Measurements from ENCODE around the gene ECEL1. TPM values are rescaled to one million over a fixed set of nuclear protein-coding genes. Genes with fewer than 3 reads are reported as not detected.

The ECEL1 gene
- total and polyA plus RNA-seq, 2 experiments from 2014 or later: 6.7 to 17.5 TPM

DNA sequence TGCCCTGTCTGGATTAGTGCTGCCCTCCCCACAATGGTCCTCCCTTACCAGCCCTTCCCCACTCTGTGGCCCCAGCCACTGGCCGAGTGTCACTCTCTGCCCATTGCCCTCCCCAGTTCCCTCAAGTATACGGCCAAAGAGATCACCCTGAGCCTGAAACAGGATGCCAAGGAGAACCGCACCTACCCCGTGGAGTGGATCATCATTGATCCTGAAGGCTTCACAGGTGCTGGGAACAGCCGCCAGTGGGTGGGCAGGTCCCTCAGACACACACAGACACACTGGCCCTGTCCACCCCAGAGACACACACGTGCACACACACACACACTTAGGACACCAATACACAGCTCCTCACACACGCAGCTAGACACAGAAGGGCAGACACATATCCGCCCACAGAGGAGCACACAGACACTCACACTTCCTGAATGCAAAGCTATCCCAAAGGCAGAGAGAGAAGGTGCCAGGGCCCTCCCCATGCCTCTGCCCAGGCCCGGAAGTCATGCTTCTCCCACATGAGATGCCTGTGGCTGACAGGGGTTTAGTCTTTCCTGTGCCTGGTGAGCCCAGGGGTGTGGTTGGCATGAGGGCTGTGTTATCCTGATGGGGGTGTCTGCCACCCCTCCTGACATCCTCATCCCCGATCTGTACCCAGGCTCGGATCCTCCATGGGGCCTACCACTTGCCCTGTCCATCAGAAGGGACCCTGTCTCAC, 41.3 kb upstream of the ECEL1 start:
- Mint-ChIP-seq H3K4me3 (no peak overlapping the region), H3K27me3 (ENCODE audit: insufficient read depth, low read depth, poor library complexity) (peaks cover 31% of the 10 kb centered on the region), H3K36me3 (ENCODE audit: low read depth) (no peaks in the 10 kb centered on the region; the same call in 2 of the 3 replicates), H3K4me1 (peaks cover 15% of the 10 kb centered on the region), H3K9me3 (no peaks in the 10 kb centered on the region), H3K27ac (no peak overlapping the region)
- no peaks in the 10 kb centered on the region; the same call in 1 of the 2 replicates for H4K20me1 ChIP-seq (replicated peaks; ENCODE audit: insufficient read depth)
- H3K9me2 ChIP-seq (ENCODE audit: insufficient read depth): no peaks in the 10 kb centered on the region
- H3K36me3 ChIP-seq (ENCODE audit: insufficient read depth): no peaks in the 10 kb centered on the region
- peaks cover 15% of the 10 kb centered on the region for H3K27me3 ChIP-seq (ENCODE audit: insufficient read depth)
- no peaks in the 10 kb centered on the region; the same call in 1 of the 2 replicates for H3K4me1 ChIP-seq (ENCODE audit: insufficient read depth)
- no peak for TF ChIP-seq NANOG (IDR thresholded peaks at IDR 0.05; ENCODE audit: borderline replicate concordance)
- TF ChIP-seq, protein P1, sequence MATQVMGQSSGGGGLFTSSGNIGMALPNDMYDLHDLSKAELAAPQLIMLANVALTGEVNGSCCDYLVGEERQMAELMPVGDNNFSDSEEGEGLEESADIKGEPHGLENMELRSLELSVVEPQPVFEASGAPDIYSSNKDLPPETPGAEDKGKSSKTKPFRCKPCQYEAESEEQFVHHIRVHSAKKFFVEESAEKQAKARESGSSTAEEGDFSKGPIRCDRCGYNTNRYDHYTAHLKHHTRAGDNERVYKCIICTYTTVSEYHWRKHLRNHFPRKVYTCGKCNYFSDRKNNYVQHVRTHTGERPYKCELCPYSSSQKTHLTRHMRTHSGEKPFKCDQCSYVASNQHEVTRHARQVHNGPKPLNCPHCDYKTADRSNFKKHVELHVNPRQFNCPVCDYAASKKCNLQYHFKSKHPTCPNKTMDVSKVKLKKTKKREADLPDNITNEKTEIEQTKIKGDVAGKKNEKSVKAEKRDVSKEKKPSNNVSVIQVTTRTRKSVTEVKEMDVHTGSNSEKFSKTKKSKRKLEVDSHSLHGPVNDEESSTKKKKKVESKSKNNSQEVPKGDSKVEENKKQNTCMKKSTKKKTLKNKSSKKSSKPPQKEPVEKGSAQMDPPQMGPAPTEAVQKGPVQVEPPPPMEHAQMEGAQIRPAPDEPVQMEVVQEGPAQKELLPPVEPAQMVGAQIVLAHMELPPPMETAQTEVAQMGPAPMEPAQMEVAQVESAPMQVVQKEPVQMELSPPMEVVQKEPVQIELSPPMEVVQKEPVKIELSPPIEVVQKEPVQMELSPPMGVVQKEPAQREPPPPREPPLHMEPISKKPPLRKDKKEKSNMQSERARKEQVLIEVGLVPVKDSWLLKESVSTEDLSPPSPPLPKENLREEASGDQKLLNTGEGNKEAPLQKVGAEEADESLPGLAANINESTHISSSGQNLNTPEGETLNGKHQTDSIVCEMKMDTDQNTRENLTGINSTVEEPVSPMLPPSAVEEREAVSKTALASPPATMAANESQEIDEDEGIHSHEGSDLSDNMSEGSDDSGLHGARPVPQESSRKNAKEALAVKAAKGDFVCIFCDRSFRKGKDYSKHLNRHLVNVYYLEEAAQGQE (IDR thresholded peaks at IDR 0.05; ENCODE audit: unreplicated experiment): no peak
- TF ChIP-seq CREB1 (CRISPR knock-in tag; IDR thresholded peaks at IDR 0.05; ENCODE audit: low read depth): no peak
- no peak for TF ChIP-seq EZH2 (IDR thresholded peaks at IDR 0.05; ENCODE audit: low read depth, unreplicated experiment)
- TF ChIP-seq EZH2phosphoT487 (IDR thresholded peaks at IDR 0.05; ENCODE audit: unreplicated experiment): no peak
- TF ChIP-seq, protein P2, sequence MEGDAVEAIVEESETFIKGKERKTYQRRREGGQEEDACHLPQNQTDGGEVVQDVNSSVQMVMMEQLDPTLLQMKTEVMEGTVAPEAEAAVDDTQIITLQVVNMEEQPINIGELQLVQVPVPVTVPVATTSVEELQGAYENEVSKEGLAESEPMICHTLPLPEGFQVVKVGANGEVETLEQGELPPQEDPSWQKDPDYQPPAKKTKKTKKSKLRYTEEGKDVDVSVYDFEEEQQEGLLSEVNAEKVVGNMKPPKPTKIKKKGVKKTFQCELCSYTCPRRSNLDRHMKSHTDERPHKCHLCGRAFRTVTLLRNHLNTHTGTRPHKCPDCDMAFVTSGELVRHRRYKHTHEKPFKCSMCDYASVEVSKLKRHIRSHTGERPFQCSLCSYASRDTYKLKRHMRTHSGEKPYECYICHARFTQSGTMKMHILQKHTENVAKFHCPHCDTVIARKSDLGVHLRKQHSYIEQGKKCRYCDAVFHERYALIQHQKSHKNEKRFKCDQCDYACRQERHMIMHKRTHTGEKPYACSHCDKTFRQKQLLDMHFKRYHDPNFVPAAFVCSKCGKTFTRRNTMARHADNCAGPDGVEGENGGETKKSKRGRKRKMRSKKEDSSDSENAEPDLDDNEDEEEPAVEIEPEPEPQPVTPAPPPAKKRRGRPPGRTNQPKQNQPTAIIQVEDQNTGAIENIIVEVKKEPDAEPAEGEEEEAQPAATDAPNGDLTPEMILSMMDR (conservative IDR thresholded peaks at IDR 0.05; ENCODE audit: low read depth in 2 of 2): no peak
- TF ChIP-seq ZNF114 (CRISPR knock-in tag; IDR thresholded peaks at IDR 0.05): no peak
- TF ChIP-seq POLR2AphosphoS5 (IDR thresholded peaks at IDR 0.05; ENCODE audit: low read depth): no peak
- TF ChIP-seq JUNB (IDR thresholded peaks at IDR 0.05; ENCODE audit: unreplicated experiment): no peak
- no peak for TF ChIP-seq STAT1 (IDR thresholded peaks at IDR 0.05; ENCODE audit: unreplicated experiment)
- no peak for TF ChIP-seq ZNF331 (CRISPR knock-in tag; IDR thresholded peaks at IDR 0.05; ENCODE audit: low read depth)
- TF ChIP-seq, protein P3, sequence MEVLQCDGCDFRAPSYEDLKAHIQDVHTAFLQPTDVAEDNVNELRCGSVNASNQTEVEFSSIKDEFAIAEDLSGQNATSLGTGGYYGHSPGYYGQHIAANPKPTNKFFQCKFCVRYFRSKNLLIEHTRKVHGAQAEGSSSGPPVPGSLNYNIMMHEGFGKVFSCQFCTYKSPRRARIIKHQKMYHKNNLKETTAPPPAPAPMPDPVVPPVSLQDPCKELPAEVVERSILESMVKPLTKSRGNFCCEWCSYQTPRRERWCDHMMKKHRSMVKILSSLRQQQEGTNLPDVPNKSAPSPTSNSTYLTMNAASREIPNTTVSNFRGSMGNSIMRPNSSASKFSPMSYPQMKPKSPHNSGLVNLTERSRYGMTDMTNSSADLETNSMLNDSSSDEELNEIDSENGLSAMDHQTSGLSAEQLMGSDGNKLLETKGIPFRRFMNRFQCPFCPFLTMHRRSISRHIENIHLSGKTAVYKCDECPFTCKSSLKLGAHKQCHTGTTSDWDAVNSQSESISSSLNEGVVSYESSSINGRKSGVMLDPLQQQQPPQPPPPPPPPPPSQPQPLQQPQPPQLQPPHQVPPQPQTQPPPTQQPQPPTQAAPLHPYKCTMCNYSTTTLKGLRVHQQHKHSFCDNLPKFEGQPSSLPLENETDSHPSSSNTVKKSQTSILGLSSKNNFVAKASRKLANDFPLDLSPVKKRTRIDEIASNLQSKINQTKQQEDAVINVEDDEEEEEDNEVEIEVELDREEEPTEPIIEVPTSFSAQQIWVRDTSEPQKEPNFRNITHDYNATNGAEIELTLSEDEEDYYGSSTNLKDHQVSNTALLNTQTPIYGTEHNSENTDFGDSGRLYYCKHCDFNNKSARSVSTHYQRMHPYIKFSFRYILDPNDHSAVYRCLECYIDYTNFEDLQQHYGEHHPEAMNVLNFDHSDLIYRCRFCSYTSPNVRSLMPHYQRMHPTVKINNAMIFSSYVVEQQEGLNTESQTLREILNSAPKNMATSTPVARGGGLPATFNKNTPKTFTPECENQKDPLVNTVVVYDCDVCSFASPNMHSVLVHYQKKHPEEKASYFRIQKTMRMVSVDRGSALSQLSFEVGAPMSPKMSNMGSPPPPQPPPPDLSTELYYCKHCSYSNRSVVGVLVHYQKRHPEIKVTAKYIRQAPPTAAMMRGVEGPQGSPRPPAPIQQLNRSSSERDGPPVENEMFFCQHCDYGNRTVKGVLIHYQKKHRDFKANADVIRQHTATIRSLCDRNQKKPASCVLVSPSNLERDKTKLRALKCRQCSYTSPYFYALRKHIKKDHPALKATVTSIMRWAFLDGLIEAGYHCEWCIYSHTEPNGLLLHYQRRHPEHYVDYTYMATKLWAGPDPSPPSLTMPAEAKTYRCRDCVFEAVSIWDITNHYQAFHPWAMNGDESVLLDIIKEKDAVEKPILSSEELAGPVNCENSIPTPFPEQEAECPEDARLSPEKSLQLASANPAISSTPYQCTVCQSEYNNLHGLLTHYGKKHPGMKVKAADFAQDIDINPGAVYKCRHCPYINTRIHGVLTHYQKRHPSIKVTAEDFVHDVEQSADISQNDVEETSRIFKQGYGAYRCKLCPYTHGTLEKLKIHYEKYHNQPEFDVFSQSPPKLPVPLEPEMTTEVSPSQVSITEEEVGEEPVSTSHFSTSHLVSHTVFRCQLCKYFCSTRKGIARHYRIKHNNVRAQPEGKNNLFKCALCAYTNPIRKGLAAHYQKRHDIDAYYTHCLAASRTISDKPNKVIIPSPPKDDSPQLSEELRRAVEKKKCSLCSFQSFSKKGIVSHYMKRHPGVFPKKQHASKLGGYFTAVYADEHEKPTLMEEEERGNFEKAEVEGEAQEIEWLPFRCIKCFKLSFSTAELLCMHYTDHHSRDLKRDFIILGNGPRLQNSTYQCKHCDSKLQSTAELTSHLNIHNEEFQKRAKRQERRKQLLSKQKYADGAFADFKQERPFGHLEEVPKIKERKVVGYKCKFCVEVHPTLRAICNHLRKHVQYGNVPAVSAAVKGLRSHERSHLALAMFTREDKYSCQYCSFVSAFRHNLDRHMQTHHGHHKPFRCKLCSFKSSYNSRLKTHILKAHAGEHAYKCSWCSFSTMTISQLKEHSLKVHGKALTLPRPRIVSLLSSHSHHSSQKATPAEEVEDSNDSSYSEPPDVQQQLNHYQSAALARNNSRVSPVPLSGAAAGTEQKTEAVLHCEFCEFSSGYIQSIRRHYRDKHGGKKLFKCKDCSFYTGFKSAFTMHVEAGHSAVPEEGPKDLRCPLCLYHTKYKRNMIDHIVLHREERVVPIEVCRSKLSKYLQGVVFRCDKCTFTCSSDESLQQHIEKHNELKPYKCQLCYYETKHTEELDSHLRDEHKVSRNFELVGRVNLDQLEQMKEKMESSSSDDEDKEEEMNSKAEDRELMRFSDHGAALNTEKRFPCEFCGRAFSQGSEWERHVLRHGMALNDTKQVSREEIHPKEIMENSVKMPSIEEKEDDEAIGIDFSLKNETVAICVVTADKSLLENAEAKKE (CRISPR knock-in tag; IDR thresholded peaks at IDR 0.05): no peak
- TF ChIP-seq, protein P4, sequence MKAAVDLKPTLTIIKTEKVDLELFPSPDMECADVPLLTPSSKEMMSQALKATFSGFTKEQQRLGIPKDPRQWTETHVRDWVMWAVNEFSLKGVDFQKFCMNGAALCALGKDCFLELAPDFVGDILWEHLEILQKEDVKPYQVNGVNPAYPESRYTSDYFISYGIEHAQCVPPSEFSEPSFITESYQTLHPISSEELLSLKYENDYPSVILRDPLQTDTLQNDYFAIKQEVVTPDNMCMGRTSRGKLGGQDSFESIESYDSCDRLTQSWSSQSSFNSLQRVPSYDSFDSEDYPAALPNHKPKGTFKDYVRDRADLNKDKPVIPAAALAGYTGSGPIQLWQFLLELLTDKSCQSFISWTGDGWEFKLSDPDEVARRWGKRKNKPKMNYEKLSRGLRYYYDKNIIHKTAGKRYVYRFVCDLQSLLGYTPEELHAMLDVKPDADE (IDR thresholded peaks at IDR 0.05): no peak
- H3K4me3 ChIP-seq: no peak overlapping the region
- no peak overlapping the region for H2AFZ ChIP-seq
- H3F3A ChIP-seq (replicated peaks; ENCODE audit: low read depth): no peaks in the 10 kb centered on the region
- ATAC-seq: no peak
- no peak overlapping the region for H3K4me2 ChIP-seq
- no peaks in the 10 kb centered on the region for H3K79me2 ChIP-seq (replicated peaks; ENCODE audit: insufficient read depth)
- DNase-seq (ENCODE audit: low spot score): no peak
- no peak overlapping the region for H3K27ac ChIP-seq (ENCODE audit: low read depth)
